Stimulated activated CD4-positive, alpha-beta T cell treated with anti-CD3 and anti-CD28 coated beads, Interleukin-2, amount 100 ng/mL, for 48 hours (primary cell): Measurements from ENCODE around the gene SERPINA3.

Source experiments
- DNase-seq, 2 donors: peaks; one replicate each; pipeline ENCODE4 v3.0.0-alpha.2; 2020

The SERPINA3 gene

DNA sequence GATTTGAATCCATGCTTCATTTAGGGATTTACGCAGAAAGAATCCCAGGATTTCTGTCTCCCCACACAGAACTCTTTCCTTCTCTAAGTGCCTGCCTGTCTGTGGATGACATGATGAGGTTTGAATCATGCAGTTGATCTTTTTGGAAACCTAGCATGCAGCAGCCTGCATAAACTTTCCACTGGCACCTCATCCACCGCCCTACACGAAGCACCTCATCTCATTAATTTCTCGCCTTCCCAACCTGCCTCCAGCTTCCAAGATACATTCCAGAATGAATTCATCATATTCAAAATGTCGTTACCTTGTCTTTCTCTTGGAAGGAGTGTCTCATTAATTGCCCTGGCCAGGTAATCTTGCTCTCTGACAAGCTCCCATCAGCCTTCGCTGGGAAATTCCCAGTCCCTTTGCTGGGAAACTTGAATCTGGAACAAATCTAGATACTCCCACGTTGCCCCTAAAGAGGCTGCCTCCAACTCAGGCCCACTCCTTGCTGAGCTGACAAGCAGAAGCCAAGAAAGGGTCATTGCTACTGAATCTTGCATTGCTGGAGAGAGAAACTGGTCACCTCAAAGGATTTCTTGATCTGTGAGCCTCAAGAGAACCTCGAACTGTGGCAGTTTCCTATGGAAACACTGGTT, 48.2 kb downstream of the SERPINA3 start:
- DNase-seq: no peak

GRCh38 chr14:94663538-94663937, 51.3 kb downstream of the SERPINA3 start:
- no peak for DNase-seq

- DNase-seq: no peak
These were observed 51.9 kb downstream of the SERPINA3 start for GRCh38 chr14:94663965-94664704.

GRCh38 chr14:94665121-94665520, 52.9 kb downstream of the SERPINA3 start:
- no peak for DNase-seq

GRCh38 chr14:94665544-94665943, 53.4 kb downstream of the SERPINA3 start:
- no peak for DNase-seq

DNA sequence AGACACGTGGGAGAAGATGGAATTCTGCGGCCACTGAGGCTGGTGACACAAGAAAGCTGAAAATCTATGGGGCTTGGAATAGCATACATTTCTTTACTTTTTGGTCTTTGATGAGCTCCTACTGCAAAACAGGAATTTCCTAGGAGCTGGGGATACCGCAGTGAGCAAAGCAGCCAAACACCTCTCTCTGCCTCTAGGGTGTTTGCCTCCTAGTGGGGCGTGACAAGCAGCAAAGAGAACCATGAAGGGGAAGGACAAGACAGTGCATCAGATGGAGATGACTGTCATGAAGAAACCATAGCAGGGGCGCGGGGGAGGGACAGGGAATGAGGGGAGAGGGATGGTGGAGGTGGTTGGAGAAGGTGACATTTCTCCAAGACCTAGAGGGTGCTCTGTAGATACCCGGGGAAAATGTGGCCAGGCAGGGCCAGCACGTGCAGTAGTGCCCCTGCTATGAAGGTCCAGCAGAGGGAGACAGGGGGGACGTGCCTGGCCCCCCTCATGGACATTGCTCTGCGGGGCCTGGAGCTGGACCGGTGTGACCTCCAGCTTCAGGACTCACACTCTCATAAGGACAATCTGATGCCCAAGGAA, 58.6 kb downstream of the SERPINA3 start:
- no peak for DNase-seq

DNA sequence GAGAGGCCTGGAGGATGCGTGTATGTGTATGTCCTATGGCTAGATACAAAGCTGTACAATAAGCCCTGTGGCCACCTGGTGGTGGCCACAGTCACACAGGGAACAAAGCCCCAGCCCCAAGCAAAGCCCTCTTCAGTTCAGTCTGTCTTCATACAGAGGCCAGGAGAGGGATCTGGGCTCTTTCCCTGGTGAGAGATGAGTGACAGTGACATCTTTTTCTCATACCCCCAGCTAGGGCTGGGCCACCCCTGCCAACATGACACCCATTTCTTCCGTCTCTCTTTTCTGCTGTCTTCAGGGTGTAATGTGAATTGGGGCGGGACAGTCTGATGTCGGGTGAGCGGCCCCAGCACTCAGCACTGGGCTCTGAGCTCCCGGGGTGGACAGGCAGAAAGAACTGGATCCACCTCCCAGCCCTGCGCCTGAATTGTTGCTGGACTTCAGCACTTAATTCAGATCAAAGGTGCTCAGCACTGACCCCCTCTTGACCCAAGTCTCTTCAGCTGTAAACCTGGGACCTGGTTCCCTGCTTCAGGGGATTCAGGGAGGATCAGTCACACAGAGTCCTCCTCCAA, 59.8 kb downstream of the SERPINA3 start:
- DNase-seq: no peak

DNA sequence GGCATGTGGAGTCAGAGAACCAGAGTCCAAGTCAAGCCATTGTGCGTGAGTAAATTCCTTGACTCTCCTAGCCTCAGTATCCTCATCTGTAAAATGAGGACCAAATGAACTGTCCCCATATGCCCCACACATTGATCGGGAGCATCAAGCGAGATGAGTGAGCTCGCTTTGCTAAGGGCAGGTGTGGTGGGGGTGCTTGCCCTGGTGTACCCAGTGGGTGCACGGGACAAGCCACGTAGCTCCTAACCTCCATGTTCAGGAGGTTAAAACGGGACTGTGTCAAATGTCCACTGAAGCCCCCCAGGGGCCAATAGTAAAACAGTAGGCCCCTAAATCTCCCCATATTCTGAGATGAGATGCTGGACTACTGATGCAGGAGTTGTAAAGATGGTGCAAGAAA, 60.9 kb downstream of the SERPINA3 start:
- DNase-seq: no peak
